H9 (cell line): ENCODE results near the gene KANSL3. TPM values are rescaled to one million over a fixed set of nuclear protein-coding genes. Genes with fewer than 3 reads are reported as not detected.

ENCODE experiments used
- DNase-seq: peaks from one replicate; pipeline ENCODE4 v3.0.0-alpha.2; 2017
- H2AFZ ChIP-seq: one replicate; pipeline ENCODE4 v1.6.1; 2013; ENCODE audit warnings: mild to moderate bottlenecking, low read length, control low read depth, moderate library complexity
- H2AK5ac ChIP-seq: 2 replicates; pipeline ENCODE4 v1.6.1; 2013; ENCODE audit warnings: low read length, control low read depth, mixed read lengths; ENCODE audit not compliant: insufficient read length
- H2BK120ac ChIP-seq: one replicate; pipeline ENCODE4 v1.6.1; 2013; ENCODE audit warnings: low read depth, mild to moderate bottlenecking, low read length, control low read depth, inconsistent platforms; ENCODE audit not compliant: poor library complexity, severe bottlenecking
- H2BK12ac ChIP-seq: 2 replicates; pipeline ENCODE4 v1.6.1; 2013; ENCODE audit warnings: low read length, control low read depth, mixed read lengths, low read depth; ENCODE audit not compliant: insufficient read length
- H2BK15ac ChIP-seq: 2 replicates; pipeline ENCODE4 v1.6.1; 2013; ENCODE audit warnings: low read depth, low read length, control low read depth
- H2BK20ac ChIP-seq: one replicate; pipeline ENCODE4 v1.6.1; 2013; ENCODE audit warnings: low read depth, mild to moderate bottlenecking, low read length, control low read depth, inconsistent platforms; ENCODE audit not compliant: poor library complexity, severe bottlenecking
- H2BK5ac ChIP-seq: 2 replicates; pipeline ENCODE4 v1.6.1; 2013; ENCODE audit warnings: low read length, control low read depth, mixed read lengths; ENCODE audit not compliant: insufficient read length
- H3K14ac ChIP-seq: 2 replicates; pipeline ENCODE4 v1.6.1; 2013; ENCODE audit warnings: low read length, control low read depth; ENCODE audit not compliant: insufficient read depth
- H3K18ac ChIP-seq: 2 replicates; pipeline ENCODE4 v1.6.1; 2013; ENCODE audit warnings: low read depth, mild to moderate bottlenecking, mixed read lengths, low read length, control low read depth; ENCODE audit not compliant: insufficient read length
- H3K23ac ChIP-seq: 2 replicates; pipeline ENCODE4 v1.6.1; 2013; ENCODE audit warnings: low read length, control low read depth, mixed read lengths, low read depth; ENCODE audit not compliant: insufficient read length
- H3K23me2 ChIP-seq: 2 replicates; pipeline ENCODE4 v1.6.1; 2013; ENCODE audit warnings: low read depth, mild to moderate bottlenecking, mixed read lengths, low read length, control low read depth; ENCODE audit not compliant: insufficient read length, poor library complexity, severe bottlenecking
- H3K27ac ChIP-seq: 2 replicates; pipeline ENCODE4 v1.5.1; 2013; ENCODE audit warnings: low read length, control low read depth, mixed read lengths, low read depth; ENCODE audit not compliant: insufficient read length
- H3K27me3 ChIP-seq: 2 replicates; pipeline ENCODE4 v1.6.1; 2013; ENCODE audit warnings: low read length, control low read depth, inconsistent platforms; ENCODE audit not compliant: insufficient read depth
- H3K4ac ChIP-seq: 2 replicates; pipeline ENCODE4 v1.6.1; 2013; ENCODE audit warnings: low read depth, mild to moderate bottlenecking, control low read depth, inconsistent platforms, low read length, moderate library complexity
- H3K4me1 ChIP-seq: 2 replicates; pipeline ENCODE4 v1.6.1; 2013; ENCODE audit warnings: low read length, control low read depth, inconsistent platforms; ENCODE audit not compliant: insufficient read depth
- H3K4me2 ChIP-seq: 2 replicates; pipeline ENCODE4 v1.6.1; 2013; ENCODE audit warnings: low read length, control low read depth, mixed read lengths; ENCODE audit not compliant: insufficient read length, insufficient read depth
- H3K56ac ChIP-seq: 2 replicates; pipeline ENCODE4 v1.6.1; 2013; ENCODE audit warnings: low read depth, mild to moderate bottlenecking, mixed read lengths, low read length, control low read depth; ENCODE audit not compliant: insufficient read length
- H3K79me1 ChIP-seq: 2 replicates; pipeline ENCODE4 v1.6.1; 2013; ENCODE audit warnings: low read depth, mild to moderate bottlenecking, moderate library complexity, low read length, control low read depth, inconsistent platforms; ENCODE audit not compliant: insufficient read depth, poor library complexity, severe bottlenecking
- H3K79me2 ChIP-seq: 2 replicates; pipeline ENCODE4 v1.6.1; 2013; ENCODE audit warnings: low read length, control low read depth, inconsistent platforms; ENCODE audit not compliant: insufficient read depth
- H3K9ac ChIP-seq: 2 replicates; pipeline ENCODE4 v1.6.1; 2013; ENCODE audit warnings: low read length, control low read depth, mixed read lengths; ENCODE audit not compliant: insufficient read length; ENCODE audit errors: extremely low read depth
- H3K9me3 ChIP-seq: one replicate; pipeline ENCODE4 v1.6.1; 2013; ENCODE audit warnings: low read depth, low read length, inconsistent platforms; ENCODE audit not compliant: control insufficient read depth
- H3T11ph ChIP-seq: one replicate; pipeline ENCODE4 v1.6.1; 2013; ENCODE audit warnings: mild to moderate bottlenecking, low read length, control low read depth, inconsistent platforms
- H4K20me1 ChIP-seq: one replicate; pipeline ENCODE4 v1.6.1; 2013; ENCODE audit not compliant: control insufficient read depth, insufficient read length, insufficient read depth
- H4K5ac ChIP-seq: 2 replicates; pipeline ENCODE4 v1.6.1; 2013; ENCODE audit warnings: low read depth, mild to moderate bottlenecking, mixed read lengths, low read length, control low read depth; ENCODE audit not compliant: insufficient read length
- H4K8ac ChIP-seq: replicated peaks from 2 replicates; pipeline ENCODE4 v1.6.1; 2013; ENCODE audit warnings: low read length, control low read depth, mixed read lengths, low read depth; ENCODE audit not compliant: insufficient read length
- H4K91ac ChIP-seq: 2 replicates; pipeline ENCODE4 v1.6.1; 2013; ENCODE audit warnings: low read depth, mild to moderate bottlenecking, moderate library complexity, mixed read lengths, low read length, control low read depth; ENCODE audit not compliant: insufficient read length
- H3K27ac Mint-ChIP-seq, 3 experiments: 2 replicates in 2 of 3; 3 replicates in 1 of 3; pipeline ENCODE4 v1.8.0; 2020 to 2021; ENCODE audit warnings: mixed read lengths in 3 of 3, mild to moderate bottlenecking in 1 of 3, moderate library complexity in 1 of 3
- H3K27me3 Mint-ChIP-seq: 2 replicates; pipeline ENCODE4 v1.8.0; 2021; ENCODE audit warnings: low read depth, mild to moderate bottlenecking, moderate library complexity, mixed read lengths
- H3K36me3 Mint-ChIP-seq, 3 experiments: 2 replicates in 2 of 3; 3 replicates in 1 of 3; pipeline ENCODE4 v1.8.0; 2020 to 2021; ENCODE audit warnings: low read depth in 3 of 3, mixed read lengths in 3 of 3; ENCODE audit not compliant: insufficient read depth in 1 of 3
- H3K4me1 Mint-ChIP-seq, 2 experiments: 2 replicates each; pipeline ENCODE4 v1.8.0; 2020; ENCODE audit warnings: mixed read lengths in 2 of 2
- H3K4me3 Mint-ChIP-seq, 2 experiments: 2 replicates in 1 of 2; 3 replicates in 1 of 2; pipeline ENCODE4 v1.8.0; 2020 to 2021; ENCODE audit warnings: mild to moderate bottlenecking in 2 of 2, mixed read lengths in 2 of 2, moderate library complexity in 1 of 2
- H3K9me3 Mint-ChIP-seq, 2 experiments: 2 replicates in 1 of 2; 3 replicates in 1 of 2; pipeline ENCODE4 v1.8.0; 2020; ENCODE audit warnings: mild to moderate bottlenecking in 2 of 2, mixed read lengths in 2 of 2, moderate library complexity in 1 of 2
- CTCF ChIP-seq: fragments of 200-600 bp; sonication (generic); conservative IDR thresholded peaks from 3 replicates; pipeline ENCODE4 v1.8.0; 2021; ENCODE audit warnings: antibody characterized with exemption, mild to moderate bottlenecking
- WGBS: extraction: QIAGEN DNeasy Blood & Tissue Kit; methylation state at CpG from one replicate; pipeline ENCODE4 v1.1.7; 2013; ENCODE audit warnings: missing lambda C conversion rate, low lambda C conversion rate, mixed read lengths; ENCODE audit not compliant: insufficient read length; ENCODE audit errors: extremely low coverage; 5-methylcytosine and 5-hydroxymethylcytosine counted together
- total RNA-seq: library from RNA; stranded (reverse); gene quantifications from 2 replicates; pipeline ENCODE4 v1.2.1, GENCODE V29; 2021

KANSL3 gene
- total RNA-seq, 1 experiment from 2014 or later = 35.7 TPM

GRCh38 chr2:96577501-96577900 lies 60.6 kb downstream of the KANSL3 start:
- Histone ChIP-seq H3K56ac (no peak overlapping the region), H3K9ac (no peak overlapping the region), H3K4me2 (no peak overlapping the region), H2BK20ac (no peak overlapping the region), H4K5ac (no peak overlapping the region), H2AFZ (no peak overlapping the region), H3K9me3 (no peaks in the 10 kb centered on the region), H2BK120ac (no peak overlapping the region), H2BK5ac (no peak overlapping the region), H3T11ph (no peak overlapping the region), H2BK15ac (no peak overlapping the region), H3K4me1 (no peaks in the 10 kb centered on the region), H3K23ac (no peak overlapping the region), H3K18ac (no peak overlapping the region), H4K8ac (no peak overlapping the region), H3K79me2 (no peaks in the 10 kb centered on the region), H4K20me1 (no peaks in the 10 kb centered on the region), H4K91ac (no peak overlapping the region), H3K79me1 (no peaks in the 10 kb centered on the region), H2AK5ac (no peak overlapping the region), H3K27ac (no peak overlapping the region), H3K23me2 (no peaks in the 10 kb centered on the region), H3K4ac (no peak overlapping the region), H2BK12ac (no peak overlapping the region), H3K27me3 (no peaks in the 10 kb centered on the region), H3K14ac (no peak overlapping the region)
- Mint-ChIP-seq H3K36me3 (no peaks in the 10 kb centered on the region), H3K4me3 (no peak overlapping the region), H3K27ac (no peak overlapping the region; a peak in 1 of 7 replicates), H3K4me1 (no peaks in the 10 kb centered on the region), H3K27me3 (no peaks in the 10 kb centered on the region; the same call in 1 of the 2 replicates), H3K9me3 (no peaks in the 10 kb centered on the region)
- no peak for DNase-seq
- no peak for TF ChIP-seq CTCF
- WGBS = no CpG with 5 or more reads among the region's 5 CpGs
